ENCODE measurements around the gene PRKCD. TPM values are rescaled to one million over a fixed set of nuclear protein-coding genes. Genes with fewer than 3 reads are reported as not detected.

The PRKCD gene
- total RNA-seq, 1 experiment from 2014 or later, result 19.2 TPM

DNA sequence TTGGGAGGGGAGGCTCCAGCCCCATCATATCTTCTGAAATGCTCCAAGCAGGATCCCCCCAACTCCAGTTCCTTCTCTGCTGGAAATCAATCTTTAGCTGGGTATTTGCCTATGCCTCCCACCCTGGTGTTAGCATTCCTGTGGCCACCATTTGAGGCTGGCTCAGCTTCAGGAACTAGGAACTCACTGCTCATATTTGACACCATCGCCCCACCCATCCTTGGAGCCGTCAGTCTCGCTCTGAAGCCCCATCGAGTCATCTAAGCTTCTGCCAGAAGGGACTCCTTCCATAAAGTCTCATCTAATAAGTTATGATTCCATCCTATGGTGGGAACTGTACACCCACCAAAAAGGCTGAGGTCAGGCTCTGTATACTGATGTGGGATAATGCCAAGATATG is 26.4 kb downstream of the PRKCD start:
- POLR2A ChIA-PET, result no interaction called here
- CTCF ChIA-PET, result no interaction called here
- H3K36me3 Mint-ChIP-seq, result peaks cover 7% of the 10 kb centered on the region; the same call in 1 of the 2 replicates
- no peaks in the 10 kb centered on the region for H3K27me3 Mint-ChIP-seq (ENCODE audit: low read depth)
- TF ChIP-seq ETV6 (CRISPR knock-in tag; IDR thresholded peaks at IDR 0.05) (no peak), CREB1 (CRISPR knock-in tag; IDR thresholded peaks at IDR 0.05) (no peak), SMAD3 (CRISPR knock-in tag; IDR thresholded peaks at IDR 0.05; ENCODE audit: borderline replicate concordance) (no peak), RORB (CRISPR knock-in tag; IDR thresholded peaks at IDR 0.05) (no peak), EMX1 (CRISPR knock-in tag; IDR thresholded peaks at IDR 0.05) (no peak), NR1H2 (CRISPR knock-in tag; IDR thresholded peaks at IDR 0.05) (no peak), ZNF138 (CRISPR knock-in tag; conservative IDR thresholded peaks at IDR 0.05) (no peak), NFYB (CRISPR knock-in tag; conservative IDR thresholded peaks at IDR 0.05; ENCODE audit: low read depth) (no peak), HMGA2 (CRISPR knock-in tag; IDR thresholded peaks at IDR 0.05) (no peak), ZNF416 (CRISPR knock-in tag; IDR thresholded peaks at IDR 0.05) (no peak)
- TF ChIP-seq, protein P1, sequence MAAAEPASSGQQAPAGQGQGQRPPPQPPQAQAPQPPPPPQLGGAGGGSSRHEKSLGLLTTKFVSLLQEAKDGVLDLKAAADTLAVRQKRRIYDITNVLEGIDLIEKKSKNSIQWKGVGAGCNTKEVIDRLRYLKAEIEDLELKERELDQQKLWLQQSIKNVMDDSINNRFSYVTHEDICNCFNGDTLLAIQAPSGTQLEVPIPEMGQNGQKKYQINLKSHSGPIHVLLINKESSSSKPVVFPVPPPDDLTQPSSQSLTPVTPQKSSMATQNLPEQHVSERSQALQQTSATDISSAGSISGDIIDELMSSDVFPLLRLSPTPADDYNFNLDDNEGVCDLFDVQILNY (CRISPR knock-in tag; IDR thresholded peaks at IDR 0.05), result no peak
- TF ChIP-seq, protein P2, sequence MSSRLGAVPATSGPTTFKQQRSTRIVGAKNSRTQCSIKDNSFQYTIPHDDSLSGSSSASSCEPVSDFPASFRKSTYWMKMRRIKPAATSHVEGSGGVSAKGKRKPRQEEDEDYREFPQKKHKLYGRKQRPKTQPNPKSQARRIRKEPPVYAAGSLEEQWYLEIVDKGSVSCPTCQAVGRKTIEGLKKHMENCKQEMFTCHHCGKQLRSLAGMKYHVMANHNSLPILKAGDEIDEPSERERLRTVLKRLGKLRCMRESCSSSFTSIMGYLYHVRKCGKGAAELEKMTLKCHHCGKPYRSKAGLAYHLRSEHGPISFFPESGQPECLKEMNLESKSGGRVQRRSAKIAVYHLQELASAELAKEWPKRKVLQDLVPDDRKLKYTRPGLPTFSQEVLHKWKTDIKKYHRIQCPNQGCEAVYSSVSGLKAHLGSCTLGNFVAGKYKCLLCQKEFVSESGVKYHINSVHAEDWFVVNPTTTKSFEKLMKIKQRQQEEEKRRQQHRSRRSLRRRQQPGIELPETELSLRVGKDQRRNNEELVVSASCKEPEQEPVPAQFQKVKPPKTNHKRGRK (CRISPR knock-in tag; IDR thresholded peaks at IDR 0.05; ENCODE audit: borderline replicate concordance), result no peak
- TF ChIP-seq, protein P3, sequence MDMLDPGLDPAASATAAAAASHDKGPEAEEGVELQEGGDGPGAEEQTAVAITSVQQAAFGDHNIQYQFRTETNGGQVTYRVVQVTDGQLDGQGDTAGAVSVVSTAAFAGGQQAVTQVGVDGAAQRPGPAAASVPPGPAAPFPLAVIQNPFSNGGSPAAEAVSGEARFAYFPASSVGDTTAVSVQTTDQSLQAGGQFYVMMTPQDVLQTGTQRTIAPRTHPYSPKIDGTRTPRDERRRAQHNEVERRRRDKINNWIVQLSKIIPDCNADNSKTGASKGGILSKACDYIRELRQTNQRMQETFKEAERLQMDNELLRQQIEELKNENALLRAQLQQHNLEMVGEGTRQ (CRISPR knock-in tag; IDR thresholded peaks at IDR 0.05), result no peak
- TF ChIP-seq, protein P4, sequence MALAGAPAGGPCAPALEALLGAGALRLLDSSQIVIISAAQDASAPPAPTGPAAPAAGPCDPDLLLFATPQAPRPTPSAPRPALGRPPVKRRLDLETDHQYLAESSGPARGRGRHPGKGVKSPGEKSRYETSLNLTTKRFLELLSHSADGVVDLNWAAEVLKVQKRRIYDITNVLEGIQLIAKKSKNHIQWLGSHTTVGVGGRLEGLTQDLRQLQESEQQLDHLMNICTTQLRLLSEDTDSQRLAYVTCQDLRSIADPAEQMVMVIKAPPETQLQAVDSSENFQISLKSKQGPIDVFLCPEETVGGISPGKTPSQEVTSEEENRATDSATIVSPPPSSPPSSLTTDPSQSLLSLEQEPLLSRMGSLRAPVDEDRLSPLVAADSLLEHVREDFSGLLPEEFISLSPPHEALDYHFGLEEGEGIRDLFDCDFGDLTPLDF (CRISPR knock-in tag; IDR thresholded peaks at IDR 0.05), result no peak
- TF ChIP-seq, protein P5, sequence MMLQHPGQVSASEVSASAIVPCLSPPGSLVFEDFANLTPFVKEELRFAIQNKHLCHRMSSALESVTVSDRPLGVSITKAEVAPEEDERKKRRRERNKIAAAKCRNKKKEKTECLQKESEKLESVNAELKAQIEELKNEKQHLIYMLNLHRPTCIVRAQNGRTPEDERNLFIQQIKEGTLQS (CRISPR knock-in tag; conservative IDR thresholded peaks at IDR 0.05), result no peak
- DNase-seq (ENCODE audit: low spot score), result no peak
- no peaks in the 10 kb centered on the region for H3K9me3 Mint-ChIP-seq
- H3K4me1 Mint-ChIP-seq, result no peaks in the 10 kb centered on the region
- no peak overlapping the region; the same call in 1 of the 2 replicates for H3K27ac Mint-ChIP-seq
- ATAC-seq, result no peak
- H3K4me3 Mint-ChIP-seq, result no peak overlapping the region

DNA sequence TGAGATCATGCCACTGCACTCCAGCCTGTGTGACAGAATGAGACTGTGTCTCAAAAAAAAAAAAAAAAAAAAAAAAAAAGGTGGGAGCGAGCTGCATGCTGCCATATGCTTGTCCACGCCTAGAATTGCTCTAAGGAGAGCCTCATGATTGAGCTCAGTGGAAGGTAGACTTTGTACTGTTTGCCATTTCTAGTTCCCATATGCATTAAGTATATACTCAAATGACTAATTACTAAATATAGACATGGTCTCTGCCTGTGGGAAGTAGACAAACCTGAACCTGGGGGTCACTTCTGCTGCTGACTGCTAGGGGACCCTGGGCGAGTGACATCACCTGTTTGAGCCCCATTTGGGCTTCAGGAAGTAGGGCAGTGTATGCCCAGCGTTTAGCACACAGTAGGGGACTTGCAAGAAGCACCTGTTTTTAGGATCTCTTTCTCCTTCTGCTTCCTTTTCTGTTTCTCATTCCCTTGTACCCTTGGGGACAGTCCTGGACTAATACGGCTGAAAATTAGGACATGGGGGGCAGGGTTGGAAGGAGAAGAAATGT is 27.2 kb downstream of the PRKCD start:
- no peak for DNase-seq (ENCODE audit: low spot score)
- Mint-ChIP-seq H3K4me3 (no peak overlapping the region), H3K9me3 (no peaks in the 10 kb centered on the region), H3K27ac (no peak overlapping the region), H3K27me3 (ENCODE audit: low read depth) (no peaks in the 10 kb centered on the region), H3K36me3 (peaks cover 7% of the 10 kb centered on the region; the same call in 1 of the 2 replicates), H3K4me1 (peaks cover 7% of the 10 kb centered on the region)
- POLR2A ChIA-PET, result no interaction called here
- ATAC-seq, result no peak
- CTCF ChIA-PET, result no interaction called here
- TF ChIP-seq NFE2L1 (CRISPR knock-in tag; IDR thresholded peaks at IDR 0.05), result no peak
- TF ChIP-seq, protein P6, sequence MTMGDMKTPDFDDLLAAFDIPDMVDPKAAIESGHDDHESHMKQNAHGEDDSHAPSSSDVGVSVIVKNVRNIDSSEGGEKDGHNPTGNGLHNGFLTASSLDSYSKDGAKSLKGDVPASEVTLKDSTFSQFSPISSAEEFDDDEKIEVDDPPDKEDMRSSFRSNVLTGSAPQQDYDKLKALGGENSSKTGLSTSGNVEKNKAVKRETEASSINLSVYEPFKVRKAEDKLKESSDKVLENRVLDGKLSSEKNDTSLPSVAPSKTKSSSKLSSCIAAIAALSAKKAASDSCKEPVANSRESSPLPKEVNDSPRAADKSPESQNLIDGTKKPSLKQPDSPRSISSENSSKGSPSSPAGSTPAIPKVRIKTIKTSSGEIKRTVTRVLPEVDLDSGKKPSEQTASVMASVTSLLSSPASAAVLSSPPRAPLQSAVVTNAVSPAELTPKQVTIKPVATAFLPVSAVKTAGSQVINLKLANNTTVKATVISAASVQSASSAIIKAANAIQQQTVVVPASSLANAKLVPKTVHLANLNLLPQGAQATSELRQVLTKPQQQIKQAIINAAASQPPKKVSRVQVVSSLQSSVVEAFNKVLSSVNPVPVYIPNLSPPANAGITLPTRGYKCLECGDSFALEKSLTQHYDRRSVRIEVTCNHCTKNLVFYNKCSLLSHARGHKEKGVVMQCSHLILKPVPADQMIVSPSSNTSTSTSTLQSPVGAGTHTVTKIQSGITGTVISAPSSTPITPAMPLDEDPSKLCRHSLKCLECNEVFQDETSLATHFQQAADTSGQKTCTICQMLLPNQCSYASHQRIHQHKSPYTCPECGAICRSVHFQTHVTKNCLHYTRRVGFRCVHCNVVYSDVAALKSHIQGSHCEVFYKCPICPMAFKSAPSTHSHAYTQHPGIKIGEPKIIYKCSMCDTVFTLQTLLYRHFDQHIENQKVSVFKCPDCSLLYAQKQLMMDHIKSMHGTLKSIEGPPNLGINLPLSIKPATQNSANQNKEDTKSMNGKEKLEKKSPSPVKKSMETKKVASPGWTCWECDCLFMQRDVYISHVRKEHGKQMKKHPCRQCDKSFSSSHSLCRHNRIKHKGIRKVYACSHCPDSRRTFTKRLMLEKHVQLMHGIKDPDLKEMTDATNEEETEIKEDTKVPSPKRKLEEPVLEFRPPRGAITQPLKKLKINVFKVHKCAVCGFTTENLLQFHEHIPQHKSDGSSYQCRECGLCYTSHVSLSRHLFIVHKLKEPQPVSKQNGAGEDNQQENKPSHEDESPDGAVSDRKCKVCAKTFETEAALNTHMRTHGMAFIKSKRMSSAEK (CRISPR knock-in tag; IDR thresholded peaks at IDR 0.05; ENCODE audit: borderline replicate concordance), result no peak
- TF ChIP-seq CREB1 (CRISPR knock-in tag; IDR thresholded peaks at IDR 0.05), result no peak
- TF ChIP-seq, protein P7, sequence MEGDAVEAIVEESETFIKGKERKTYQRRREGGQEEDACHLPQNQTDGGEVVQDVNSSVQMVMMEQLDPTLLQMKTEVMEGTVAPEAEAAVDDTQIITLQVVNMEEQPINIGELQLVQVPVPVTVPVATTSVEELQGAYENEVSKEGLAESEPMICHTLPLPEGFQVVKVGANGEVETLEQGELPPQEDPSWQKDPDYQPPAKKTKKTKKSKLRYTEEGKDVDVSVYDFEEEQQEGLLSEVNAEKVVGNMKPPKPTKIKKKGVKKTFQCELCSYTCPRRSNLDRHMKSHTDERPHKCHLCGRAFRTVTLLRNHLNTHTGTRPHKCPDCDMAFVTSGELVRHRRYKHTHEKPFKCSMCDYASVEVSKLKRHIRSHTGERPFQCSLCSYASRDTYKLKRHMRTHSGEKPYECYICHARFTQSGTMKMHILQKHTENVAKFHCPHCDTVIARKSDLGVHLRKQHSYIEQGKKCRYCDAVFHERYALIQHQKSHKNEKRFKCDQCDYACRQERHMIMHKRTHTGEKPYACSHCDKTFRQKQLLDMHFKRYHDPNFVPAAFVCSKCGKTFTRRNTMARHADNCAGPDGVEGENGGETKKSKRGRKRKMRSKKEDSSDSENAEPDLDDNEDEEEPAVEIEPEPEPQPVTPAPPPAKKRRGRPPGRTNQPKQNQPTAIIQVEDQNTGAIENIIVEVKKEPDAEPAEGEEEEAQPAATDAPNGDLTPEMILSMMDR (IDR thresholded peaks at IDR 0.05), result no peak
- TF ChIP-seq ZNF671 (CRISPR knock-in tag; IDR thresholded peaks at IDR 0.05), result no peak
- TF ChIP-seq, protein P8, sequence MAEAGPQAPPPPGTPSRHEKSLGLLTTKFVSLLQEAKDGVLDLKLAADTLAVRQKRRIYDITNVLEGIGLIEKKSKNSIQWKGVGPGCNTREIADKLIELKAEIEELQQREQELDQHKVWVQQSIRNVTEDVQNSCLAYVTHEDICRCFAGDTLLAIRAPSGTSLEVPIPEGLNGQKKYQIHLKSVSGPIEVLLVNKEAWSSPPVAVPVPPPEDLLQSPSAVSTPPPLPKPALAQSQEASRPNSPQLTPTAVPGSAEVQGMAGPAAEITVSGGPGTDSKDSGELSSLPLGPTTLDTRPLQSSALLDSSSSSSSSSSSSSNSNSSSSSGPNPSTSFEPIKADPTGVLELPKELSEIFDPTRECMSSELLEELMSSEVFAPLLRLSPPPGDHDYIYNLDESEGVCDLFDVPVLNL (CRISPR knock-in tag; IDR thresholded peaks at IDR 0.05; ENCODE audit: borderline replicate concordance, low read depth), result no peak
- no peak for TF ChIP-seq ZNF317 (CRISPR knock-in tag; IDR thresholded peaks at IDR 0.05; ENCODE audit: borderline replicate concordance, low read depth)
- TF ChIP-seq SP1 (CRISPR knock-in tag; conservative IDR thresholded peaks at IDR 0.05), result no peak
